Osteocyte (in vitro differentiated cells): ENCODE measurements around the gene PP2D1. TPM values are rescaled to one million over a fixed set of nuclear protein-coding genes. Genes with fewer than 3 reads are reported as not detected.
"Not testable (repeated sequence)": the region's sequence is repeated elsewhere in the genome, so short reads cannot be mapped to it uniquely, and the experiment has no call there.

Experiments
- DNase-seq: peaks from one replicate; pipeline ENCODE4 v3.0.0; 2021; ENCODE audit warnings: mixed read lengths; ENCODE audit not compliant: unreplicated experiment; ENCODE audit errors: extremely low spot score
- H3K27ac Mint-ChIP-seq: one replicate; pipeline ENCODE4 v1.8.0; 2021; ENCODE audit warnings: mild to moderate bottlenecking, mixed read lengths; ENCODE audit not compliant: unreplicated experiment
- H3K27me3 Mint-ChIP-seq: one replicate; pipeline ENCODE4 v1.8.0; 2021; ENCODE audit warnings: mixed read lengths; ENCODE audit not compliant: unreplicated experiment
- H3K36me3 Mint-ChIP-seq: one replicate; pipeline ENCODE4 v1.8.0; 2021; ENCODE audit warnings: mixed read lengths; ENCODE audit not compliant: unreplicated experiment
- H3K4me1 Mint-ChIP-seq: one replicate; pipeline ENCODE4 v1.8.0; 2021; ENCODE audit warnings: mixed read lengths; ENCODE audit not compliant: unreplicated experiment
- H3K4me3 Mint-ChIP-seq: one replicate; pipeline ENCODE4 v1.8.0; 2021; ENCODE audit warnings: mild to moderate bottlenecking, moderate library complexity, mixed read lengths; ENCODE audit not compliant: unreplicated experiment
- H3K9me3 Mint-ChIP-seq: one replicate; pipeline ENCODE4 v1.8.0; 2021; ENCODE audit warnings: mixed read lengths; ENCODE audit not compliant: unreplicated experiment
- CTCF ChIP-seq: fragments of 200-600 bp; sonication (generic); IDR thresholded peaks from 2 replicates; pipeline ENCODE4 v1.5.0; 2021; ENCODE audit warnings: antibody characterized with exemption, mild to moderate bottlenecking, moderate library complexity
- total RNA-seq: library from RNA; stranded (reverse); gene quantifications from 2 replicates; pipeline ENCODE4 v1.2.1, GENCODE V29; 2021

Gene PP2D1
- total RNA-seq, 1 donor from 2014 or later = not detected

- H3K4me3 Mint-ChIP-seq = no peak overlapping the region
- TF ChIP-seq CTCF = no peak
- no peak for DNase-seq
- no peaks in the 10 kb centered on the region for H3K27me3 Mint-ChIP-seq
- H3K36me3 Mint-ChIP-seq = peaks cover 13% of the 10 kb centered on the region
- H3K4me1 Mint-ChIP-seq = peaks cover 23% of the 10 kb centered on the region
- no peaks in the 10 kb centered on the region for H3K9me3 Mint-ChIP-seq
- no peak overlapping the region for H3K27ac Mint-ChIP-seq
These were observed 44.3 kb downstream of the PP2D1 start for GRCh38 chr3:19967812-19968211.

GRCh38 chr3:19967208-19967607 is 44.9 kb downstream of the PP2D1 start:
- Mint-ChIP-seq H3K4me1 (peaks cover 19% of the 10 kb centered on the region), H3K36me3 (peaks cover 10% of the 10 kb centered on the region), H3K27me3 (no peaks in the 10 kb centered on the region), H3K9me3 (no peaks in the 10 kb centered on the region), H3K4me3 (no peak overlapping the region), H3K27ac (no peak overlapping the region)
- no peak for TF ChIP-seq CTCF
- no peak for DNase-seq

GRCh38 chr3:19961960-19962359 is 50.1 kb downstream of the PP2D1 start:
- no peak for DNase-seq
- Mint-ChIP-seq H3K4me1 (peaks cover 7% of the 10 kb centered on the region), H3K9me3 (no peaks in the 10 kb centered on the region), H3K27ac (no peak overlapping the region), H3K4me3 (no peak overlapping the region), H3K36me3 (peaks cover 6% of the 10 kb centered on the region), H3K27me3 (no peaks in the 10 kb centered on the region)
- no peak for TF ChIP-seq CTCF

- Mint-ChIP-seq H3K4me3 (no peak overlapping the region), H3K27me3 (no peaks in the 10 kb centered on the region), H3K27ac (no peak overlapping the region), H3K9me3 (no peaks in the 10 kb centered on the region), H3K4me1 (peaks cover 10% of the 10 kb centered on the region), H3K36me3 (peaks cover 10% of the 10 kb centered on the region)
- TF ChIP-seq CTCF = no peak
- DNase-seq = no peak
These were observed 51.4 kb downstream of the PP2D1 start for GRCh38 chr3:19960696-19961095.

- Mint-ChIP-seq H3K27ac (no peak overlapping the region), H3K36me3 (peaks cover 15% of the 10 kb centered on the region), H3K4me3 (no peak overlapping the region), H3K27me3 (no peaks in the 10 kb centered on the region), H3K9me3 (no peaks in the 10 kb centered on the region), H3K4me1 (peaks cover 10% of the 10 kb centered on the region)
- no peak for DNase-seq
- TF ChIP-seq CTCF = no peak
These were observed 52.6 kb downstream of the PP2D1 start for GRCh38 chr3:19959505-19959904.

GRCh38 chr3:19957354-19957753 is 54.7 kb downstream of the PP2D1 start:
- H3K27me3 Mint-ChIP-seq, DNase-seq, H3K9me3 Mint-ChIP-seq, H3K4me3 Mint-ChIP-seq, H3K27ac Mint-ChIP-seq: not testable (repeated sequence)
- peaks cover 15% of the 10 kb centered on the region for H3K4me1 Mint-ChIP-seq
- peaks cover 22% of the 10 kb centered on the region for H3K36me3 Mint-ChIP-seq
